Loucy (cell line): ENCODE measurements around the gene NDUFA5.

ENCODE experiments used
- H2AFZ ChIP-seq: fragments of 200-600 bp; sonication (generic); 2 replicates; pipeline ENCODE4 v1.6.0; 2016; ENCODE audit warnings: antibody characterized with exemption, mild to moderate bottlenecking, low read length, moderate library complexity
- H3F3A ChIP-seq: fragments of 200-600 bp; 2 replicates; pipeline ENCODE4 v1.6.0; 2016; ENCODE audit warnings: antibody characterized with exemption, low read depth, mild to moderate bottlenecking
- H3K27me3 ChIP-seq: fragments of 200-600 bp; sonication (generic); 2 replicates; pipeline ENCODE4 v1.6.1; 2014; ENCODE audit warnings: low read length, mild to moderate bottlenecking; ENCODE audit not compliant: insufficient read depth, poor library complexity, severe bottlenecking
- H3K36me3 ChIP-seq: fragments of 200-600 bp; sonication (generic); 2 replicates; pipeline ENCODE4 v1.6.1; 2016; ENCODE audit warnings: low read length; ENCODE audit not compliant: insufficient read depth
- H3K4me1 ChIP-seq: fragments of 200-600 bp; sonication (generic); 2 replicates; pipeline ENCODE4 v1.5.1; 2014; ENCODE audit warnings: low read length, mild to moderate bottlenecking; ENCODE audit not compliant: insufficient read depth, poor library complexity, severe bottlenecking
- H3K4me2 ChIP-seq: fragments of 200-600 bp; sonication (generic); 2 replicates; pipeline ENCODE4 v1.6.0; 2014; ENCODE audit warnings: antibody characterized with exemption, low read length, low read depth, mild to moderate bottlenecking; ENCODE audit not compliant: poor library complexity, severe bottlenecking
- H3K4me3 ChIP-seq: fragments of 200-600 bp; sonication (generic); 2 replicates; pipeline ENCODE4 v1.5.1; 2014; ENCODE audit warnings: low read length, mild to moderate bottlenecking, mixed read lengths; ENCODE audit not compliant: poor library complexity, severe bottlenecking
- H3K79me2 ChIP-seq: fragments of 200-600 bp; sonication (generic); 2 replicates; pipeline ENCODE4 v1.6.1; 2014; ENCODE audit warnings: low read length; ENCODE audit not compliant: insufficient read depth
- H3K9ac ChIP-seq: fragments of 200-600 bp; sonication (generic); 2 replicates; pipeline ENCODE4 v1.6.0; 2014; ENCODE audit warnings: mild to moderate bottlenecking, low read depth, low read length, moderate library complexity; ENCODE audit not compliant: poor library complexity, severe bottlenecking
- H3K9me2 ChIP-seq: fragments of 200-600 bp; sonication (generic); replicated peaks from 2 replicates; pipeline ENCODE4 v1.6.1; 2016; ENCODE audit warnings: low read depth, low read length, mixed read lengths
- H3K9me3 ChIP-seq: fragments of 200-600 bp; sonication (generic); 2 replicates; pipeline ENCODE4 v1.6.1; 2014; ENCODE audit warnings: mild to moderate bottlenecking, antibody characterized with exemption, low read length, low read depth; ENCODE audit not compliant: insufficient read depth
- H4K20me1 ChIP-seq: fragments of 200-600 bp; sonication (generic); 2 replicates; pipeline ENCODE4 v1.6.0; 2014; ENCODE audit warnings: antibody characterized with exemption, low read length, mild to moderate bottlenecking; ENCODE audit not compliant: insufficient read depth, poor library complexity, severe bottlenecking
- CTCF ChIP-seq: fragments of 200-600 bp; sonication (generic); conservative IDR thresholded peaks from 2 replicates; pipeline ENCODE4 v1.5.1; 2014; ENCODE audit warnings: mild to moderate bottlenecking, antibody characterized with exemption, low read length
- EZH2phosphoT487 ChIP-seq: fragments of 200-600 bp; IDR thresholded peaks from 2 replicates; pipeline ENCODE4 v1.6.1; 2018; ENCODE audit warnings: antibody characterized with exemption, mild to moderate bottlenecking, moderate library complexity, borderline replicate concordance

NDUFA5 gene

GRCh38 chr7:123505221-123505620, 52.4 kb downstream of the NDUFA5 start:
- Histone ChIP-seq H3K36me3 (no peaks in the 10 kb centered on the region), H3K4me1 (no peaks in the 10 kb centered on the region), H3K4me3 (no peak overlapping the region), H3K9me3 (no peaks in the 10 kb centered on the region), H3K27me3 (no peaks in the 10 kb centered on the region), H3K9ac (no peak overlapping the region), H3K9me2 (no peaks in the 10 kb centered on the region), H3K4me2 (no peak overlapping the region), H2AFZ (no peak overlapping the region), H4K20me1 (no peaks in the 10 kb centered on the region), H3F3A (no peaks in the 10 kb centered on the region), H3K79me2 (no peaks in the 10 kb centered on the region)
- TF ChIP-seq CTCF = no peak
- no peak for TF ChIP-seq EZH2phosphoT487

DNA sequence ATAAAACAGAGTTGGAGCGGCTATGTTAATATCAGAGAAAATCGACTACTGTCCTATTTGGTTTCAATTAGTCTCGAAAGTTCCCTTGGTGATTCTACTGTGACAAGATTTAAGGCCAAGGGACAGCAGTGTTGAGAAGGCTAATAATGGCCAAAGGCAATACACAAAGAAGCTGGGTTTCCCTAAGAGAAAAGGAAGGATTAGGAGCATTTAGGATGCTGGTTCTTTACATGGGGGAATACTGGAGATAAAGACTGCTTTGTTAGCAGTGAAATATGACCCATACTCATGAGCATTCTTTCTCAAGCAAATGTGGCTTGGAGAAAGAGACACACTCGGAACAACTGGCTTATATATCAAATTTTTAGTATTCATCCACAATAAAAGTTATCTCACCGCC, 55.4 kb downstream of the NDUFA5 start:
- H3K36me3 ChIP-seq = no peaks in the 10 kb centered on the region
- no peaks in the 10 kb centered on the region for H3K27me3 ChIP-seq
- no peak overlapping the region for H3K9ac ChIP-seq
- H3K9me3 ChIP-seq = no peaks in the 10 kb centered on the region
- H3K4me2 ChIP-seq = no peak overlapping the region
- H3F3A ChIP-seq = no peaks in the 10 kb centered on the region
- no peak overlapping the region for H2AFZ ChIP-seq
- no peaks in the 10 kb centered on the region for H3K79me2 ChIP-seq
- TF ChIP-seq CTCF (no peak), EZH2phosphoT487 (no peak)
- no peaks in the 10 kb centered on the region for H4K20me1 ChIP-seq
- no peak overlapping the region for H3K4me3 ChIP-seq
- H3K4me1 ChIP-seq = no peaks in the 10 kb centered on the region
- no peaks in the 10 kb centered on the region for H3K9me2 ChIP-seq

GRCh38 chr7:123500878-123501489, 56.6 kb downstream of the NDUFA5 start:
- no peaks in the 10 kb centered on the region for H4K20me1 ChIP-seq
- H3K4me2 ChIP-seq = no peak overlapping the region
- no peak for TF ChIP-seq EZH2phosphoT487
- no peak overlapping the region for H3K9ac ChIP-seq
- no peaks in the 10 kb centered on the region for H3K36me3 ChIP-seq
- H3K79me2 ChIP-seq = no peaks in the 10 kb centered on the region
- no peaks in the 10 kb centered on the region for H3K4me1 ChIP-seq
- H3K27me3 ChIP-seq = no peaks in the 10 kb centered on the region
- no peaks in the 10 kb centered on the region for H3F3A ChIP-seq
- no peaks in the 10 kb centered on the region for H3K9me3 ChIP-seq
- no peak overlapping the region for H3K4me3 ChIP-seq
- H3K9me2 ChIP-seq = no peaks in the 10 kb centered on the region
- H2AFZ ChIP-seq = no peak overlapping the region
